Measurements from ENCODE around the gene MRPL23. TPM values are rescaled to one million over a fixed set of nuclear protein-coding genes. Genes with fewer than 3 reads are reported as not detected.

The MRPL23 gene
- total and polyA plus RNA-seq, 2 of the 13 experiments (the other 11 are each of a cell fraction or from before 2014, with no cell fraction given) = 67.8 to 123 TPM

DNA sequence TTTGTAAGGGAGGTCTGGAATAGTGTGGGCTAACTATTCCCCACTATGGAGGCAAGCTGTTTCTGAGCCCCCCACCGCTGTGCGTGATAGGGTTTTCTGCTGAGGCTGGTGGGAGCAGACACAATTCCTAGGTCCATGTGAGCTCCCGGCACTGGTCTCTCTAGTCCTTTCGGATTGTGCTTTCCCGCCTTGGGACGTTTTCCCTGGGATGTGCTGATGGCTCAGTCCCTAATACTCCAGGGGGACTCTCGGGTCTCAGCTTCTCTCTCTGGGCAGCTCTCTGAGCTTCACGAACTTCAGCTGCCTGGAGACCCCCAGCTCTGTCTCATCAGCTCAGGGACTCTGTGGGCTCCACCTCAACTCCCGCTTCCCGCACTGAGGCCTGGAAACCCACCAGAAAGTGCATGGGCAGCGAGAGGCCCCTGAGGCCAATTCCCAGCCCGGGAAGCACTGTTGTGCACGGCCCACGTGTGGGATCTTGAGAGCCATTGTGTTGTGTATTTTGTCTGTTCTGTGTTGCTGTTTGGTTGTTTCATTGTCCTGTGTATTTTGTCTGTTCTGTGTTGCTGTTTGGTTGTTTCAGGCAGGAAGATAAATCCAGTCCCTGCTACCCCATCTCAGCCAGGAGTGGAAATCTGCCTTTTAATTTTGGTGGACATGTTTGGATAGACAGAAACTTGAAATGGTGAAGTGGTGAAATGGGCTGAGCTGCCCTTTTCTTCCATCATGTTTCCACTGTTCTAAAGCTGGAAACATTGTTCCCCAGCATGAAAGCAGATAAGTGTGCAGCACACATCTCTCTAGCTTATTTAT, 40.3 kb upstream of the MRPL23 start (continued):
- TF ChIP-seq, protein P1, sequence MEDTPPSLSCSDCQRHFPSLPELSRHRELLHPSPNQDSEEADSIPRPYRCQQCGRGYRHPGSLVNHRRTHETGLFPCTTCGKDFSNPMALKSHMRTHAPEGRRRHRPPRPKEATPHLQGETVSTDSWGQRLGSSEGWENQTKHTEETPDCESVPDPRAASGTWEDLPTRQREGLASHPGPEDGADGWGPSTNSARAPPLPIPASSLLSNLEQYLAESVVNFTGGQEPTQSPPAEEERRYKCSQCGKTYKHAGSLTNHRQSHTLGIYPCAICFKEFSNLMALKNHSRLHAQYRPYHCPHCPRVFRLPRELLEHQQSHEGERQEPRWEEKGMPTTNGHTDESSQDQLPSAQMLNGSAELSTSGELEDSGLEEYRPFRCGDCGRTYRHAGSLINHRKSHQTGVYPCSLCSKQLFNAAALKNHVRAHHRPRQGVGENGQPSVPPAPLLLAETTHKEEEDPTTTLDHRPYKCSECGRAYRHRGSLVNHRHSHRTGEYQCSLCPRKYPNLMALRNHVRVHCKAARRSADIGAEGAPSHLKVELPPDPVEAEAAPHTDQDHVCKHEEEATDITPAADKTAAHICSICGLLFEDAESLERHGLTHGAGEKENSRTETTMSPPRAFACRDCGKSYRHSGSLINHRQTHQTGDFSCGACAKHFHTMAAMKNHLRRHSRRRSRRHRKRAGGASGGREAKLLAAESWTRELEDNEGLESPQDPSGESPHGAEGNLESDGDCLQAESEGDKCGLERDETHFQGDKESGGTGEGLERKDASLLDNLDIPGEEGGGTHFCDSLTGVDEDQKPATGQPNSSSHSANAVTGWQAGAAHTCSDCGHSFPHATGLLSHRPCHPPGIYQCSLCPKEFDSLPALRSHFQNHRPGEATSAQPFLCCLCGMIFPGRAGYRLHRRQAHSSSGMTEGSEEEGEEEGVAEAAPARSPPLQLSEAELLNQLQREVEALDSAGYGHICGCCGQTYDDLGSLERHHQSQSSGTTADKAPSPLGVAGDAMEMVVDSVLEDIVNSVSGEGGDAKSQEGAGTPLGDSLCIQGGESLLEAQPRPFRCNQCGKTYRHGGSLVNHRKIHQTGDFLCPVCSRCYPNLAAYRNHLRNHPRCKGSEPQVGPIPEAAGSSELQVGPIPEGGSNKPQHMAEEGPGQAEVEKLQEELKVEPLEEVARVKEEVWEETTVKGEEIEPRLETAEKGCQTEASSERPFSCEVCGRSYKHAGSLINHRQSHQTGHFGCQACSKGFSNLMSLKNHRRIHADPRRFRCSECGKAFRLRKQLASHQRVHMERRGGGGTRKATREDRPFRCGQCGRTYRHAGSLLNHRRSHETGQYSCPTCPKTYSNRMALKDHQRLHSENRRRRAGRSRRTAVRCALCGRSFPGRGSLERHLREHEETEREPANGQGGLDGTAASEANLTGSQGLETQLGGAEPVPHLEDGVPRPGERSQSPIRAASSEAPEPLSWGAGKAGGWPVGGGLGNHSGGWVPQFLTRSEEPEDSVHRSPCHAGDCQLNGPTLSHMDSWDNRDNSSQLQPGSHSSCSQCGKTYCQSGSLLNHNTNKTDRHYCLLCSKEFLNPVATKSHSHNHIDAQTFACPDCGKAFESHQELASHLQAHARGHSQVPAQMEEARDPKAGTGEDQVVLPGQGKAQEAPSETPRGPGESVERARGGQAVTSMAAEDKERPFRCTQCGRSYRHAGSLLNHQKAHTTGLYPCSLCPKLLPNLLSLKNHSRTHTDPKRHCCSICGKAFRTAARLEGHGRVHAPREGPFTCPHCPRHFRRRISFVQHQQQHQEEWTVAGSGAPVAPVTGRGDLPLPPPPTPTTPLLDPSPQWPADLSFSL (CRISPR knock-in tag; IDR thresholded peaks at IDR 0.05) = no peak
- TF ChIP-seq SOX5 (CRISPR knock-in tag; IDR thresholded peaks at IDR 0.05; ENCODE audit: borderline replicate concordance) (no peak), ESRRA (CRISPR knock-in tag; IDR thresholded peaks at IDR 0.05; ENCODE audit: low read depth) (no peak), HOXA3 (CRISPR knock-in tag; IDR thresholded peaks at IDR 0.05) (no peak), ZNF552 (CRISPR knock-in tag; IDR thresholded peaks at IDR 0.05; ENCODE audit: borderline replicate concordance) (no peak), TMF1 (CRISPR knock-in tag; IDR thresholded peaks at IDR 0.05; ENCODE audit: low read depth) (no peak), ZNF644 (CRISPR knock-in tag; IDR thresholded peaks at IDR 0.05; ENCODE audit: low read depth) (no peak), ZNF30 (CRISPR knock-in tag; IDR thresholded peaks at IDR 0.05) (no peak)
- TF ChIP-seq, protein P2, sequence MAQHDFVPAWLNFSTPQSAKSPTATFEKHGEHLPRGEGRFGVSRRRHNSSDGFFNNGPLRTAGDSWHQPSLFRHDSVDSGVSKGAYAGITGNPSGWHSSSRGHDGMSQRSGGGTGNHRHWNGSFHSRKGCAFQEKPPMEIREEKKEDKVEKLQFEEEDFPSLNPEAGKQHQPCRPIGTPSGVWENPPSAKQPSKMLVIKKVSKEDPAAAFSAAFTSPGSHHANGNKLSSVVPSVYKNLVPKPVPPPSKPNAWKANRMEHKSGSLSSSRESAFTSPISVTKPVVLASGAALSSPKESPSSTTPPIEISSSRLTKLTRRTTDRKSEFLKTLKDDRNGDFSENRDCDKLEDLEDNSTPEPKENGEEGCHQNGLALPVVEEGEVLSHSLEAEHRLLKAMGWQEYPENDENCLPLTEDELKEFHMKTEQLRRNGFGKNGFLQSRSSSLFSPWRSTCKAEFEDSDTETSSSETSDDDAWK (CRISPR knock-in tag; IDR thresholded peaks at IDR 0.05) = no peak
- TF ChIP-seq, protein P3, sequence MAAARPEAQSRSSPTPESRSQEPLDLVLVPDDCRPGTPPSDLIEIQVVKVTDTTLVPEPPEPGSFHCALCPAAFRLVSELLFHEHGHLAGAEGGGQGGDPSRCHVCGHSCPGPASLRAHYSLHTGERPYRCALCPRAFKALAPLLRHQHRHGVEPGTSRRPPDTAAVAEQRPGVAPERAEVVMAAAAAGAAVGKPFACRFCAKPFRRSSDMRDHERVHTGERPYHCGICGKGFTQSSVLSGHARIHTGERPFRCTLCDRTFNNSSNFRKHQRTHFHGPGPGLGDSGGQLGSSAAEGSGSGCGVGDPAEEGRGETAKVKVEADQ (CRISPR knock-in tag; IDR thresholded peaks at IDR 0.05; ENCODE audit: borderline replicate concordance) = no peak

All from HepG2 (cell line).